ENCODE measurements around the gene CAPZA2.
A peak's percentile ranks its signal among the peaks of the same experiment; 100 is the strongest.

DNA sequence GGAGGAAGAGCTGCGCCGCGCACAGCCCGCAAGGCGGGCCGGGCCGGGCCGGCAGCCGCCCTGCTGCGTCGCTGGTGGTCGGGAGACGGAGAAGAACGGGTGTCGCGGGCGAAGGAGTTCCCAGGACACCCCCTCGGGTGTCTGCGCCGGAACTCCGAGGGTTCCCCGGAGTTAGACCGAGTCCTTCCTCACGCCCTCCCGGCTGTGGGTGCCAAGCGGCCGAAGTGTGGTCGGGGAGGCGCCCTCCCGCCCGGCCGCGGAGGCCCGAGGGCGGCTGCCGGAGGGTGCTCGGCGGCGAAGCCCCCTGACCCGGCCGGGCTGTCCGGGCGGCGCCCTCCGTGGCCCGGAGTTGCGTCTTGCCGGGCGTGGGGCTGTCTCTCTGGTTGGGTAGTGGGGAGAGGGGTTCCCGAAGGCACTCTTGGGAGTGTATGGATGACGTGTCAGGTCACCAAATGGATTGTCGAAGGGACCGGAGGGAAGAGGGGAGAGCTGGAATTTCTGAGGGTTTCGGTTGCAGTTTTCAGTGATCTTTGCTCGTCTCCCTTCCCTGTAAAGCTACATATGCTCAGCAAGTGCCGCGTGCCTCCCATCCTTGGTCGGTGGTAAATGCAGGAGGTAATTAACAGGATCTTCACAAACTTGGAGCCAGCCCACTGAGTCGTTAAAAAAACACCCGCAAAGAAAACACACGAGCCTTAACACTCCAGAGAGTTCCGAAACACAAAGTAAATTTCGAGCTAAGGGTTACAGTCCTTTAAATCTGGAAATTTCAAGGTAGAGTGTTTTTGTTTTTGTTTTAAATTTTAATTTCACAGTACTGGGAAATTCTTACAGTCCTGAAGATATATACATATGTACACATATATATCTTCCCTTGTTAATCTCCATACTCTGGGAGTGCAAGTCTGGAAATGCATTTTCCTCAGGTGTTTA, 91.8 kb downstream of the CAPZA2 start:
- TF ChIP-seq, protein P1, sequence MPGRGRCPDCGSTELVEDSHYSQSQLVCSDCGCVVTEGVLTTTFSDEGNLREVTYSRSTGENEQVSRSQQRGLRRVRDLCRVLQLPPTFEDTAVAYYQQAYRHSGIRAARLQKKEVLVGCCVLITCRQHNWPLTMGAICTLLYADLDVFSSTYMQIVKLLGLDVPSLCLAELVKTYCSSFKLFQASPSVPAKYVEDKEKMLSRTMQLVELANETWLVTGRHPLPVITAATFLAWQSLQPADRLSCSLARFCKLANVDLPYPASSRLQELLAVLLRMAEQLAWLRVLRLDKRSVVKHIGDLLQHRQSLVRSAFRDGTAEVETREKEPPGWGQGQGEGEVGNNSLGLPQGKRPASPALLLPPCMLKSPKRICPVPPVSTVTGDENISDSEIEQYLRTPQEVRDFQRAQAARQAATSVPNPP (IDR thresholded peaks at IDR 0.05; ENCODE audit: borderline replicate concordance, insufficient read depth, insufficient read length), result no peak
- TF ChIP-seq, protein P2, sequence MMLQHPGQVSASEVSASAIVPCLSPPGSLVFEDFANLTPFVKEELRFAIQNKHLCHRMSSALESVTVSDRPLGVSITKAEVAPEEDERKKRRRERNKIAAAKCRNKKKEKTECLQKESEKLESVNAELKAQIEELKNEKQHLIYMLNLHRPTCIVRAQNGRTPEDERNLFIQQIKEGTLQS (IDR thresholded peaks at IDR 0.05), result peak; percentile 76
- TF ChIP-seq, protein P2 (CRISPR knock-in tag; conservative IDR thresholded peaks at IDR 0.05), result peak; percentile 83
- peak; percentile 75 for TF ChIP-seq BHLHE40 (IDR thresholded peaks at IDR 0.05; ENCODE audit: low read length)
- TF ChIP-seq NFE2L1 (tag; IDR thresholded peaks at IDR 0.05; ENCODE audit: borderline replicate concordance, low read depth), result no peak
- TF ChIP-seq, protein P3, sequence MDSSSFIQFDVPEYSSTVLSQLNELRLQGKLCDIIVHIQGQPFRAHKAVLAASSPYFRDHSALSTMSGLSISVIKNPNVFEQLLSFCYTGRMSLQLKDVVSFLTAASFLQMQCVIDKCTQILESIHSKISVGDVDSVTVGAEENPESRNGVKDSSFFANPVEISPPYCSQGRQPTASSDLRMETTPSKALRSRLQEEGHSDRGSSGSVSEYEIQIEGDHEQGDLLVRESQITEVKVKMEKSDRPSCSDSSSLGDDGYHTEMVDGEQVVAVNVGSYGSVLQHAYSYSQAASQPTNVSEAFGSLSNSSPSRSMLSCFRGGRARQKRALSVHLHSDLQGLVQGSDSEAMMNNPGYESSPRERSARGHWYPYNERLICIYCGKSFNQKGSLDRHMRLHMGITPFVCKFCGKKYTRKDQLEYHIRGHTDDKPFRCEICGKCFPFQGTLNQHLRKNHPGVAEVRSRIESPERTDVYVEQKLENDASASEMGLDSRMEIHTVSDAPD (CRISPR knock-in tag; IDR thresholded peaks at IDR 0.05), result no peak
- TF ChIP-seq SETDB1 (IDR thresholded peaks at IDR 0.05; ENCODE audit: low read length), result no peak
- TF ChIP-seq KLF1 (tag; IDR thresholded peaks at IDR 0.05), result peak; percentile 71
- TF ChIP-seq ZNF444 (CRISPR knock-in tag; IDR thresholded peaks at IDR 0.05), result no peak

Data from K562 (cell line).